Suppressor macrophage treated with lipopolysaccharide for 1 hour (primary cell): ENCODE measurements around the gene CD22.

ENCODE experiments used
- DNase-seq, 3 donors: peaks; one replicate each; pipeline ENCODE4 v3.0.0-alpha.2; 2020 to 2022

CD22 gene

GRCh38 chr19:35296644-35297514, 32.1 kb upstream of the CD22 start:
- no peak for DNase-seq

DNA sequence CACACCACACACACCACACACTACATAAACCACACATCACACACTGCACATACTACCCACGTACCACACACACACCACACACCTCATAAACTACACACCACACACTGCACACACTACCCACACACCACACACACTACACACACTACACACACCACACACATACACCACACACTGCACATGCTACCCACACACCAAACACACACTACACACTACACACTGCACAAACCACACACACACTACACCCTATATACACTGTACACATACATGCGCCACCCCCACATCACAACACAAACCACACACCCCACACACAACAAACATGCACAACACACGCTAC, 31.5 kb upstream of the CD22 start:
- DNase-seq, result no peak

- no peak for DNase-seq
Measured at GRCh38 chr19:35297922-35298321, 31.1 kb upstream of the CD22 start.

GRCh38 chr19:35298561-35298972, 30.4 kb upstream of the CD22 start:
- DNase-seq, result no peak

- DNase-seq, result peak in 1 of 3 donors; percentile 30
Measured at GRCh38 chr19:35299523-35300338, 29.3 kb upstream of the CD22 start.

DNA sequence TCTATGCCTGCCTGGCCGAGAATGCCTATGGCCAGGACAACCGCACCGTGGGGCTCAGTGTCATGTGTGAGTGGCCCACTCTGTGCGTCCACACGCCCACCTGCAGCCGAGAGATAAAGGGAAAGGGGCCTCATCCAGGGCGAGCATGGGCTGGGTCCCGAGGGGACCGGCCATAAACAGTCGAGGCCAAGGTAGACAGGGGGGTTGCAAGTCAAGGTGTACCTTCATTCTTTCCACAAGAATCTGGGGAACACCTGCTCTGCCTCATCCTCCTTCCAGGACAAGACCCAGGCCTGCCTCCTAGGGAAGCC, 28.7 kb upstream of the CD22 start:
- DNase-seq, result no peak

DNA sequence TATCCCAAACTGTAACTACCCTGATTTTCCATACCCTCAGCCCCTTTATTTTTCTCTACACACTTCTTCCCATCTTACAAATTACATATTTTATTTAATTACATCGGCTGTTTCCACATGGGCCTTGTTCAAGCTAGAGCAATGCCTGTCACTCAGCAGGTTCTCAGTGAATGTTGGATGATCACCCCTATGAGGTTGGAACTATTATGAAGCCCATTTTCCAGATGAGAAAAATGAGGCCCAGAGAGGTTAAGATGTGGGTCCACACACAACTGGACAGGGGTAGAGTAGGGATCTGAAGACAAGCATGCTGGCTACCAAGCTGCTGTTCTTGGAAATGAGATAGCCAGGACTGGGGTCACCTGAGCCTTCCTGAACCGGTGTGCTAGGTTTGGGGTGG, 27.0 kb upstream of the CD22 start:
- DNase-seq, result no peak

GRCh38 chr19:35302446-35302845, 26.5 kb upstream of the CD22 start:
- DNase-seq, result no peak

DNA sequence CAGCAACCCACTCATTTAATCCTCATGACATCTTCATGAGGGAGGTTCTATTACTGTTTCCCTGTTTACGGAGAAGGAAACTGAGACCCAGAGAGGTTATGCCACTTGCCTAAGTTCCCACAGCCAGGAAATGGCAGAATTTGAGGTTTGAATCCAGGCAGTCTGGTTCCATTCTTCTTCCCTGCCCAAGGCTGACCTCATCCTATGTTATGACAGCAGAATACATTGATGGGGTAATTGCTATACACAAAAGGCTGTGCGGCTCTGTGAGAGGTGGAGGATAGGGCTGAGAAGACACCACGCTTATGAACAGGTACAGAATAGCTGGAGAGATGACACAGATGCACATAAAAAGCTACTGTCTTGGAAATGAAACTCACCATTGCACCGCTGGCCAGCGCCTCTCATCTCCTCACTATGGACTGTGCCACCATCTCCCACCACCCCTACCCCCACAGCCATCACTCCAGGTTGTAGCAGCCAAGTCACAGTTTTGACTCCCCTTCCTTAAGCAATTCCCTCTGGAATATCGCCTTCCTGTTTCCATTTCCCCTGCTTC, 25.6 kb upstream of the CD22 start:
- no peak for DNase-seq

GRCh38 chr19:35304036-35304435, 25.0 kb upstream of the CD22 start:
- DNase-seq, result no peak

DNA sequence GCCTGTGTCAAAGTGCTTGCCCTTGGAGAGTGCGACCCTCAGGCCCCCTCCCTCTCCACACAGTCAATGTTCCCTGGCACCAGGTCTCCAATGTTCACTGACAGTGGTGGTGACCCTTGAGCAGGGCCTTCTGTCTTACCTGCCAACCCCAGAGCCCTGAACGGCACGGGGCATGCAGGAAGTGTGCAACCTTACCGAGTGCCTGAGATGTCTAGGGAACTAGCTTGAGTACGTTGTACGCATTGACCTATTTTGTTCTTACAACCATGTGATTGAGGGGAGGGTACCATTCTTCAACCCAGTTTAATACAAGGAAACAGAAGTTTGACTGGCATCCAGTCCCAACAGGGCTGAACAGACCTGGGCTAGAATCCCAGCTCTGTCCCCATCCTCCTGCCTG, 23.8 kb upstream of the CD22 start:
- no peak for DNase-seq

DNA sequence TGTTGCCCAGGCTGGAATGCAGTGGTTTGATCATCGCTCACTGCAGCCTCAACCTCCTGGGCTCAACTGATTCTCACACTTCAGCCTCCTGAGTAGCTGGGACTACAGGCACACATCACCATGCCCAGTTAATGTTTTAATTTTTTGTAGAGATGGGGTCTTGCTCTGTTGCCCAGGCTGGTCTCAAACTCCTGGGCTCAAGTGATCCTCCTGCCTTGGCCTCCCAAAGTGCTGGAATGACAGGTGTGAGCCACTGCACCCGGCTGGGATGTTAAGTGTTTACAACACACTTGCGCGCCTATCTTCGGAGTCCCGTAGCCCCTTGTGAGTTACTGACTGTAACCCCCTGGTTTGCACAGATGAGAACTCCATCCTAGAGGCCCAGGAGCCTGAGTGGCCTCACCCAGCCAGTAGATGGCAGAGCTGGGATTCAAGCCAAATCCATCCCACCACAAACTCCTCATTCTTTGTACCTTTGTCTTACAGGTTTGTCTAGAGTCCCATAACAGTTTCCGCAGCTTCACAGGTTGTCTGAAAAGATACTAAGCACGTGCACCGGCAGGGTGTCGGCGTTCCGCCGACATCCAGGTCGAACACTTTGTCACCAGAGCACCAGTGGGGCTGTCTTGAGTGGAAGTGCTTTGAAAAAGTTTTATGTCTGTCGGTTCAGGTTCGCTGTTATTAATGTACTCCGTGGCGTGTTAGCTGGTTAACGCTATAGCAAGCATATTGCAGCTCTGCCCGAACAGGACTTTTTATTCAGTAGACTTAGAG, 22.3 kb upstream of the CD22 start:
- DNase-seq, result no peak

DNA sequence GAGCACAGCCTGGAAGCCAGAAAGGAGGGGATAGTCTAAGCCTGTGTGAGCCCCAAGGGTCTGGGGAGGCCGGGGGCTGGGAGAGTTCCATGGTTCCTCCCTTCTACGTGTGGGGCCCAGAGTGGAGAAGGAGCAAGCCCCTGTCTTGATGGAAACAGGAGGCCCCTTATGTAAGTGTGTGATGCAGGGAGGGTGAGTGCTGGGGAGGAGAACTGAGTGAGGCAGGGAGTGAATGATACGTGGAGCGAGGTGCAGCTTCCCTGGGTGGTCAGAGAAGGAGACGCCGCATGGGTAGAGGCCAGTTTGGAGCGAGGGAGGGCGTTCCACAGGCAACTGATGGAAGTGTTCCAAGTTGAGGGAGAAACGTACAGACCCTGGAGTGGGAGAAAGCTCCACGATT, 21.1 kb upstream of the CD22 start:
- no peak for DNase-seq

GRCh38 chr19:35308910-35309309, 20.1 kb upstream of the CD22 start:
- no peak for DNase-seq

DNA sequence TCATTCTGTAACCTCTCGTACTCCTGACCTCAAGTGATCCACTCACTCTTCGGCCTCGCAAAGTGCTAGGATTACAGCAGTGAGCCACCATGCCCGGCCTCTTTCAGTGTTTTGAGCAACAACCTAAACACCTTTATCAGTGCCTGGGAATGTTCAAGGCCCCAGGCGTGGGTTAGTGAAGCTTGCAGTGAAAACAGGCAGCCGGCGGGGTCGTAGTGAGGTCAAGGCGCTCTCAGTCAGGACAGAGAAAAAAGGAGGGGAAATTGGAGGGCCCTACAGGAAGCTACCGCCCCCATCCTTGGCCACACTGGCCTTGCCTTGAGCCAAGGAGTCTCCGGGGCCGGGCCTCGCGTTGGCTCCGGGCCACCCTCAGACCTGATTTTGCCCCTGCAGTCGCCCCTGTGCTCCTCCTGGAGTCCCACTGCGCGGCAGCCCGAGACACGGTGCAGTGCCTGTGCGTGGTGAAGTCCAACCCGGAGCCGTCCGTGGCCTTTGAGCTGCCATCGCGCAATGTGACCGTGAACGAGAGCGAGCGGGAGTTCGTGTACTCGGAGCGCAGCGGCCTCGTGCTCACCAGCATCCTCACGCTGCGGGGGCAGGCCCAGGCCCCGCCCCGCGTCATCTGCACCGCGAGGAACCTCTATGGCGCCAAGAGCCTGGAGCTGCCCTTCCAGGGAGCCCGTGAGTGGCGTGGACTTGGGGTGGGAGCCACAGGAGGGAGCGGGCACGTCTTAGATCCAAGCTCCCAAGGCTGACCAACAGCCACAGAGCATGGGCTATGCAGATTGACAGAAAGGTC, 19.3 kb upstream of the CD22 start:
- no peak for DNase-seq

DNA sequence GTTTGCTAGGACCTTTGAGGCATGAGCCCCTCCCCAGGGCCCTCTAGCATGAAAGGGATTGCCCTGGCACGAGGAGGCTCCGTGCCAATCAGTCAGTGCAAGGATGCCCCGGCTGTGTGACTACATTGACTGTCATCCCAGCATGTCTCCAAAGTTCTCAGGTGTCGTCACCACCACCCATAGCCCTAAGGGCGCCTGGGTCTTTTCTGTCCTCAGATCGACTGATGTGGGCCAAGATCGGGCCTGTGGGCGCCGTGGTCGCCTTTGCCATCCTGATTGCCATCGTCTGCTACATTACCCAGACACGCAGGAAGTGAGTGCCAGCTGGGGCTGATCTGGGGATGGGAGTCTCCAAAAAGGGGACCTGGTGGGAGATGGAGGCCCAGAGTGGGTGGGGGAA, 18.7 kb upstream of the CD22 start:
- no peak for DNase-seq

- DNase-seq, result no peak
Measured at GRCh38 chr19:35310811-35311465, 18.0 kb upstream of the CD22 start.

GRCh38 chr19:35311901-35312665, 16.9 kb upstream of the CD22 start:
- DNase-seq, result no peak

- no peak for DNase-seq
Measured at GRCh38 chr19:35313587-35313986, 15.4 kb upstream of the CD22 start.

GRCh38 chr19:35314031-35314430, 15.0 kb upstream of the CD22 start:
- no peak for DNase-seq

- DNase-seq, result no peak
Measured at GRCh38 chr19:35314858-35315470, 14.0 kb upstream of the CD22 start.
